ENCODE results near the gene RNF7. TPM values are rescaled to one million over a fixed set of nuclear protein-coding genes. Genes with fewer than 3 reads are reported as not detected.
A peak's percentile ranks its signal among the peaks of the same experiment; 100 is the strongest.

The RNF7 gene
- total and polyA plus RNA-seq, 2 of the 13 experiments (the other 11 are each of a cell fraction or from before 2014, with no cell fraction given), result 66.4 to 94.7 TPM

- peak; percentile 91 for TF ChIP-seq ZBTB7B (CRISPR knock-in tag; IDR thresholded peaks at IDR 0.05)
- TF ChIP-seq ZNF580 (CRISPR knock-in tag; IDR thresholded peaks at IDR 0.05; ENCODE audit: borderline replicate concordance, low read depth), result peak; percentile 92
- TF ChIP-seq ZNF564 (CRISPR knock-in tag; IDR thresholded peaks at IDR 0.05), result peak; percentile 69; the same call in 1 of the 2 replicates
- TF ChIP-seq ZNF563 (CRISPR knock-in tag; IDR thresholded peaks at IDR 0.05), result peak; percentile 47; the same call in 1 of the 2 replicates
- peak; percentile 81; the same call in 1 of the 2 replicates for TF ChIP-seq ARNT2 (CRISPR knock-in tag; IDR thresholded peaks at IDR 0.05; ENCODE audit: low read depth)
- no peak; the same call in 1 of the 2 replicates for TF ChIP-seq GATA4 (IDR thresholded peaks at IDR 0.05; ENCODE audit: borderline replicate concordance, low read depth)
- TF ChIP-seq ZNF264 (CRISPR knock-in tag; IDR thresholded peaks at IDR 0.05), result 0 out of 2 replicates have a peak, but pooled peaks have one; percentile 69
- TF ChIP-seq FOXK1 (CRISPR knock-in tag; IDR thresholded peaks at IDR 0.05; ENCODE audit: borderline replicate concordance, low read depth), result peak; percentile 57; the same call in 1 of the 2 replicates
- no peak for TF ChIP-seq ATAD3A (CRISPR knock-in tag; IDR thresholded peaks at IDR 0.05)
- TF ChIP-seq ZNF589 (CRISPR knock-in tag; conservative IDR thresholded peaks at IDR 0.05), result no peak
- no peak for TF ChIP-seq ZNF17 (CRISPR knock-in tag; IDR thresholded peaks at IDR 0.05)
- TF ChIP-seq ZNF614 (CRISPR knock-in tag; IDR thresholded peaks at IDR 0.05; ENCODE audit: borderline replicate concordance), result peak; percentile 82; the same call in 1 of the 2 replicates
- TF ChIP-seq ZNF362 (CRISPR knock-in tag; IDR thresholded peaks at IDR 0.05; ENCODE audit: borderline replicate concordance), result no peak
- 0 out of 2 replicates have a peak, but pooled peaks have one; percentile 39 for TF ChIP-seq DMTF1 (CRISPR knock-in tag; IDR thresholded peaks at IDR 0.05)
- peak; percentile 65; the same call in 1 of the 2 replicates for TF ChIP-seq KMT2B (CRISPR knock-in tag; IDR thresholded peaks at IDR 0.05)
- peak; percentile 59; the same call in 1 of the 2 replicates for TF ChIP-seq ZNF350 (CRISPR knock-in tag; IDR thresholded peaks at IDR 0.05; ENCODE audit: borderline replicate concordance, low read depth)
- no peak for TF ChIP-seq SOX6 (IDR thresholded peaks at IDR 0.05)
- TF ChIP-seq SOX6 (CRISPR knock-in tag; IDR thresholded peaks at IDR 0.05), result peak; percentile 52; the same call in 1 of the 2 replicates
- no peak for TF ChIP-seq HBP1 (CRISPR knock-in tag; IDR thresholded peaks at IDR 0.05; ENCODE audit: low read depth)
- TF ChIP-seq TRIM22 (IDR thresholded peaks at IDR 0.05), result no peak
- TF ChIP-seq TBL1XR1 (IDR thresholded peaks at IDR 0.05; ENCODE audit: borderline replicate concordance, low read length, partially characterized antibody), result peak; percentile 12
- peak; percentile 53 for TF ChIP-seq ETV5 (CRISPR knock-in tag; IDR thresholded peaks at IDR 0.05; ENCODE audit: borderline replicate concordance)
- peak; percentile 73; the same call in 1 of the 2 replicates for TF ChIP-seq ZNF703 (CRISPR knock-in tag; IDR thresholded peaks at IDR 0.05; ENCODE audit: borderline replicate concordance)
Measured at GRCh38 chr3:141738022-141738890, at the start of gene RNF7 (continued).
